Measurements from ENCODE around the gene EDDM13.
"Not testable (repeated sequence)": the region's sequence is repeated elsewhere in the genome, so short reads cannot be mapped to it uniquely, and the experiment has no call there.

- not testable (repeated sequence) for TF ChIP-seq PPARA (CRISPR knock-in tag; IDR thresholded peaks at IDR 0.05; ENCODE audit: borderline replicate concordance); TCF4 (CRISPR knock-in tag; IDR thresholded peaks at IDR 0.05; ENCODE audit: borderline replicate concordance); OSR1 (CRISPR knock-in tag; IDR thresholded peaks at IDR 0.05); ZFP3 (CRISPR knock-in tag; IDR thresholded peaks at IDR 0.05); ZNF8 (CRISPR knock-in tag; IDR thresholded peaks at IDR 0.05); SNAI2 (CRISPR knock-in tag; IDR thresholded peaks at IDR 0.05); RARB (CRISPR knock-in tag; IDR thresholded peaks at IDR 0.05); GLIS3 (CRISPR knock-in tag; IDR thresholded peaks at IDR 0.05)
Measured at GRCh38 chr19:56261932-56262331, 10.6 kb upstream of the EDDM13 start.

Measured in SK-N-SH treated with all-trans-retinoic acid at 6 μM for 48 hours (cell line).